Peyer's patch (tissue), 4 donors: ENCODE measurements around the gene ZHX3.

Experiments
- POLR2A ChIP-seq, 2 donors: fragments of 450-650 bp; IDR thresholded peaks; one replicate each; pipeline ENCODE4 v1.5.1; 2017; ENCODE audit warnings: antibody characterized with exemption in 2 of 2, mild to moderate bottlenecking in 2 of 2, moderate library complexity in 2 of 2
- TF ChIP-seq, protein P1 (sequence below), 6 experiments: fragments of 450-650 bp in 4 of 6; fragments of 200-600 bp in 2 of 6; sonication (generic) in 1 of 6; IDR thresholded peaks; one replicate each; pipeline ENCODE4 v1.5.1; 2017 to 2019; ENCODE audit warnings: antibody characterized with exemption in 6 of 6, mild to moderate bottlenecking in 3 of 6, moderate library complexity in 1 of 6

DNA sequence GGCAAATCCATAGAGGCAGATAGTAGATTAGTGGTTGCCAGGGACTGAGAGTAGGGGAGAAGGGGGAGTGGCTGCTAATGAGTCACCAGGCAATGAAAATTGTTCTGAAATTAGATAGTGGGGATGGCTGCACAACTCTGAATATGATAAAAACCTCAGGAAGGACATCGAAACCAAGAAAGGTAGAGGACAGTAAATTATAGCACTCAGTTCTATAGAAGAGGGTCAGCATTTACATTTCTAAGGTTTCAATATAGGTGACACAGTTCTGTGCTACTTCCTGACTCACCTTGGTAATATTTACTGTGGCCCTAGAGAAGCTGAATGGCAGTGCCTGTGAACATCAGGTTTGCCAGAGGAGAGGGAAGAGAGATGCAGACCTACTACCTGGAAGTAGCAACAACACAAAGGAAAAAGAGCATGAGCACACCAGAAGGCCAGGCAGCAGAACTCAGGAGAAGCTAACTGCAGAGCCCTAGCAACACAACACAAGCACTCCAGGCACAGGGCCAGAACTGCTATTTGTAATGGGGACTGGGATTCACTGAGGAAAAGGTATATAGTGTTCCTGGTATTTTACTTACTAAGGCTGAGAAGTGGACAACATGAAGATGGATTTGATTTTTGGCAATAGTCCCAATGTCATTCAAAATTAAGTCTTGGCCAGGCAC, 104.2 kb downstream of the ZHX3 start:
- TF ChIP-seq, protein P1, sequence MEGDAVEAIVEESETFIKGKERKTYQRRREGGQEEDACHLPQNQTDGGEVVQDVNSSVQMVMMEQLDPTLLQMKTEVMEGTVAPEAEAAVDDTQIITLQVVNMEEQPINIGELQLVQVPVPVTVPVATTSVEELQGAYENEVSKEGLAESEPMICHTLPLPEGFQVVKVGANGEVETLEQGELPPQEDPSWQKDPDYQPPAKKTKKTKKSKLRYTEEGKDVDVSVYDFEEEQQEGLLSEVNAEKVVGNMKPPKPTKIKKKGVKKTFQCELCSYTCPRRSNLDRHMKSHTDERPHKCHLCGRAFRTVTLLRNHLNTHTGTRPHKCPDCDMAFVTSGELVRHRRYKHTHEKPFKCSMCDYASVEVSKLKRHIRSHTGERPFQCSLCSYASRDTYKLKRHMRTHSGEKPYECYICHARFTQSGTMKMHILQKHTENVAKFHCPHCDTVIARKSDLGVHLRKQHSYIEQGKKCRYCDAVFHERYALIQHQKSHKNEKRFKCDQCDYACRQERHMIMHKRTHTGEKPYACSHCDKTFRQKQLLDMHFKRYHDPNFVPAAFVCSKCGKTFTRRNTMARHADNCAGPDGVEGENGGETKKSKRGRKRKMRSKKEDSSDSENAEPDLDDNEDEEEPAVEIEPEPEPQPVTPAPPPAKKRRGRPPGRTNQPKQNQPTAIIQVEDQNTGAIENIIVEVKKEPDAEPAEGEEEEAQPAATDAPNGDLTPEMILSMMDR (IDR thresholded peaks at IDR 0.05) = no peak
- no peak for TF ChIP-seq POLR2A (IDR thresholded peaks at IDR 0.05)
